CD4-positive, alpha-beta T cell treated with Interferon alpha-2 for 1 hour (primary cell): ENCODE data around the gene SMAGP.
"Not testable (repeated sequence)": the region's sequence is repeated elsewhere in the genome, so short reads cannot be mapped to it uniquely, and the experiment has no call there.

Experiments used
- DNase-seq, 2 donors: peaks; one replicate each; pipeline ENCODE4 v3.0.0-alpha.2; 2020 to 2022

Gene SMAGP

DNA sequence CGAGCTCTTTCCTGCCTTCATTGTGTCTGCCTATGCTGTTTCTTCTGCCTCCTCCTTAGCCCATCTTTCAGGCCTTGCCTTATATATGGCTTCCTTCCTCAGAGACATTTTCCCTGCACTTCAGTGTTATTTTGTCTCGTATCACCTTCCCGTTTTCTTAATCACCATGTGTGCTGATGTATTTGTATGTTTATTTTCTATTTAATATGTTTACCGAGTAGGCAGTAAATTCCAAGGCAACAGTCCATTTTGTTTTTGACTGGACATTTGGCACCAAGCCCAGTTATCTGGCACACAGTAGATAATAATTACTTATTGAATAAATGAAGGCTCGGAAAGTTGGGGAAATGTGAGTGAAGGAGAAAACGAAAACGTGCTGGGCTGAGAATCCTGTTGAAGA, 47.8 kb downstream of the SMAGP start:
- no peak for DNase-seq

DNA sequence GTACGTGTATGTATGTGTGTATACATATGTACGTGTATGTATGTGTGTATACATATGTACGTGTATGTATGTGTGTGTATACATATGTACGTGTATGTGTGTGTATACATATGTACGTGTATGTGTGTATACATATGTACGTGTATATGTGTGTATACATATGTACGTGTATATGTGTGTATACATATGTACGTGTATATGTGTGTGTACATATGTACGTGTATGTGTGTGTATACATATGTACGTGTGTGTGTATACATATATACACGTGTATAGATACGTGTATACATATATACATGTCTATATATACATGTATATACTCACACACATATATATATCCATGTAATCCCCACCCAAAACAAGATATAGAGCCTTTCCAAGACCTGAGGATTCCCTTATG, 50.4 kb downstream of the SMAGP start:
- DNase-seq: not testable (repeated sequence)

DNA sequence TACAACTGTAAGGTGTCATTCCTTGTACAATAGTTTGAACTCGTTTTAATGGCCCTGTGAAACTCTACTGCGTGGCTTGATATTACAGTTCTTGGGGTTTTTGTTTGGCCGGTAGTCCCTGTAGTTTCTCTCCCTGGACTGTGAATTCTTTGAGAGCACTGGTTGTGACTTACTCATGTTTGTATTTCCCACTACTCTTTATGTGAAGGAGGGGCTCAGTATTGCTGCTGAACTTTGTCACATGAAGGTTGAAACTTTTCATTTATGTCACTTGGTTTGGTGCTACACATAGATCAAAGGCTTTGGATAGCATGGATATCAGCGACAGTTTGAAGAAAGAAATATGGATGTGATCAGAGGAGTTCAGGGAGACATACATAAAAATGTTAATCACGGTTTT, 50.9 kb downstream of the SMAGP start:
- no peak for DNase-seq

DNA sequence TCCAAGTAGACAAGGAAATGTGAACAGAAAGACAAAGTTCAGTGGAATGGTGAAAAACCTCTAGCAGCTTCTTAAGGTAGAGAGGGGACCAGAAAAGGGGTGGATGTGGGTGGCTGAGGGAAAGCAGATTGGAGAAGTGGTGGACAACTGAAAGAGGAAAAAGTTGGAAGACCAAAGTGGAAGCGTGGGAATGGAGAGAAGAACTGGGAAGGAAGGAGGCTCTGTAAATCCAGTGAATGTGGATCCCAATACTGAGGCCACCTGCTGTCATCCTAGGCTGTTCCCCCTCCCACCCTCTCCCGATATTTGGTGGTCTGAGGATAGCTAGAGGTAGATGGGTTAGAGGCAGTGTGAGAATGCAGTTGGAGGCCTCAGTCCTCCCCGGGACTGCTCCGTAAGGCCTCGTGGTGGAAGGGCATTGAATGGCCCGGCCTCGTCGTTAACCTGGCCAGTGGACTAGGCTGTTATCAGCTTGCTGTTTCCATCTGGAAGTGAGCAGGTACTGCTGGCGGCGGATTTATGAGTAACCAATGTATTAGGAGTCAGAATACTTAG, 51.5 kb downstream of the SMAGP start:
- no peak for DNase-seq

DNA sequence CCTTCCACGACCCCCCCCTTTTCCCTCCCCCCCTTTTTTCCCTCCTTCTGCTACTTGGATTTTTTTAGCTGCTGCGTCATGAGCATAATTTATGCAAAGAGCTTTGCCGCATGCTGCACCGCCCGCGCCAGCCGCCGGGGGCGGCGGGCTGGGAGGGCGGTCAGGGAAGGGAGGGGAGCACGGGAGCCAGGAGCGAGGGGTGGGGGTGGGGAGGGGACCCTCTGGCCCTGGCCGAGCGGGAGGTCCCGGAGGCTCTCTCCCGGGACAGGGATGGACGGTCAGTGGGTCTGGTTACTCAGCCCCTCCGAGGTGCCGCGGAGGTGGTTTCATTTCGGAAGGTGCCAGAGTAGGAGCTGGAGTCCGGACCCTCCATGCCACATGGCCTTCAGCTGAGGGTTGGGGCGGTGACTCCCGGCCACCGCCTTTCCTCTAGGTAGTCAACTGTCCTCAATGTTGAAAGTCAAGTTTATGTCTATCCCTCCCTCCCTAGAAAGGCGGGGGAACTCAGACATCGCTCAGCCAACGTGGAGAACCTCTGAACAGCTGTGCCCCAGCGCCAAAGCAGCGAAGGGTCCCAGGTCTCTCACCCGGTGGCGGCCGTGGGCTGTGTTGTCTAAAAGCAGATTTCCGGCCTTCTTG, 52.1 kb downstream of the SMAGP start, which contains the start of gene POU6F1:
Gene POU6F1, minus strand, starts transcription at position 95 of the 639 bp plus-strand sequence. CDS start 11,226 bp downstream, outside the sequence.
- peak; percentile 78 to 84 for DNase-seq

DNA sequence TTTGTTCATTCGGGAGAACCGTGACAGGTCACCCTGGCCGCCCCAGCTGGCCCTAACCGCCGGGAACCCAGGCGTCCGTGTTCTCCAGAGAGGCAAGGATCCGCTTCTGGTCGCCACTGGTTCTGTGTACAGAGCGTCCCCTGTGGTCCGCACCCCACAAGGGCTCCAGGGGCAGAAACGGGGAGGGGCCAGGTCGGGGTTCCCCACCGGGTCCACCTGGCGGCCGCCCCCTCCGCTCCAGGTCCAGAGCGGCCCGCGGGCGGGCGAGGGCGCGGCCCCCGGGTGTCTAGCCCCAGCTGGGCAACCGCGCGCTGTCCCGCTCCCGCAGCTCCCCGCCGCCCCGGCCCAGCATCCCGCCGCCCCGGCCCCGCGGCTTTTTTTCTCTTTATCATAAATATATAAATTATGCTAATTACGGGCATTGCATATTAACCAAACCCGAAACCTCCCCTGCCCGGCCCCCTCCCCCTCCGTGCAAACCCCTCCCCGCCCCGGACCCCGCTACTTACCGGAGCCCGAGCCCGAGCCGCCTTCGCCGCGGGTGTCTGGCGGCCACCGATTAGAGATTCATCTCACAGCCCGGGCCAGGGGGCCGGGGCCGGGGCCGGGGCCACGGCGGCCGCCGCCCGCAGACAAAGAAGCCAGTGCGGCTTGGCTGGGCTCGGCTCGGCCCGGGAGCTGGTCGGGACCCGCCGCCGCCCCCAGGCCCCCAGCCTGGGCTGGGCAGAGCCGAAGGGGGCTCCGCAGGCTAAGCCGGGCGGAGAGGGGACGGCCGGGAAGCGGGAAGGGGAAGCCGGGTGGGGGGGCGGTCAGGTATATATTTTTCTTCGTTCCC, 52.9 kb downstream of the SMAGP start:
- DNase-seq: peak; percentile 60 to 72

DNA sequence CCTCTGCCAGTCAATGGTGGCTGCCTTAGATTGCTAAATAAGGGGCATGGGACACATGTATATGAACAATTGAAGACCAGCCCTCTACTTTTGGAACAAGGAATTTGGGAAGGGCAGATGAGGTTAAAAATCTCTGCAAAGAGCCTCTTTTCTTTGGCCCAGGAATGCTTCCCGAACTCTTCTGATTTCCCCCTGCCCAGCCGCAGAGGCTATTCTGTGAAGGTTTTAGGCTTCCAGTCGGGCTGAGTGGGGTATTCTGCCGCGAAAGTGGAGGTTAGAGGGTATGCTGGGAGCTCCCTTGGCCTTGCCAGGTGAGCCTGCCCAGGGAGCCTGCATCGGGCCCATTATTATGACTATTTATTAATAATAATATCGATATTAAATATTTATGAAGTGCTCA, 53.6 kb downstream of the SMAGP start:
- DNase-seq: no peak

DNA sequence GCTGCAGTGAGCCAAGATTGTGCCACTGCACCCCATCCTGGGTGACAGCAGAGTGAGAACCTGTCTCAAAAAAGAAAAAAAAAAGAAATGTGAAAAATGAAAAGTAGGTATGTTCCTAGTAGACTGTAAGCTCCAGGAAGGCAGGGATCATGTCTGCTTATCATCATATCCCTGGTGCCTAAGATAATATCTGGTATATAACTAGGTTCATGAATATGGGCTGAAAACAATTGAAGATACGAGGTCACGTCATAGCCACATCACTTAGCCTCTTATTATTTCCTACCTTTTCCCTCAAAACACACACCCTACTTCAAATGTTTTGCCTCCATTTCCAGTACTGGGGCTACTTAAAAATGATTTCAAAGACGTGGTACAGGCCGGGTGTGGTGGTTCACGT, 55.3 kb downstream of the SMAGP start:
- no peak for DNase-seq

DNA sequence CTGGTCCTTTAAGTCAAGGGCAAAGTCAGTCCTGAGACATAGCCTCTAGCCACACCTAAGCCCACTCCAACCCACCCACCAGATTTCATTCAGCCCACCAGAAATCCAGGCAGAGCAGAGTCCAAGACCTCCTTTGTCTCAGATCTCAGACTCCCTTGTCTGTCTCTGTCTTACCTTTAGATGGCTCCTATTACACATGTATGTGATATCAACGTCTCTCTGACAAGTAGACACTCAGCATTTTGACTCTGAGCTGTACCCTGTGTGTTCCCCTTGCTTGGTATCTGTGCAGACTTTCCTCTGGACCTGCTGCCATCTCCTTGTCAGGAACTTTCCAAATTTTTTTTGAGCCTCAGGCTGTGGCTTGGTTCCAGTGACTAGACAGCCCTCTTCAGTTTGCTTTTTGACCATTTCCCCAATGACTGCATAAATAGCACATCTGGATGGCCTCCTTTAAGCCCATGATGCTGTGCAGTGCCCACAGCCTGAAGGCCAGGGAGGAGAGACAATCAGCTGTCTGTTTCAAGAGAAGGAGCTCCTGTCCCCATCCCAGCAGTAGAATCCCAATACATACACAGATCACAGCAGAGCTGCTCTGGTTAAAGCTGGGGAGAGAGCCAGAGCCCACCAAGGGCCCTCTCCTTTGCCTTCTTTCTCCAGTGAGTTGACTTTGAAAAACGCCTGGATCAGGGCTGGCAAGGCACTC, 59.4 kb downstream of the SMAGP start:
- no peak for DNase-seq

DNA sequence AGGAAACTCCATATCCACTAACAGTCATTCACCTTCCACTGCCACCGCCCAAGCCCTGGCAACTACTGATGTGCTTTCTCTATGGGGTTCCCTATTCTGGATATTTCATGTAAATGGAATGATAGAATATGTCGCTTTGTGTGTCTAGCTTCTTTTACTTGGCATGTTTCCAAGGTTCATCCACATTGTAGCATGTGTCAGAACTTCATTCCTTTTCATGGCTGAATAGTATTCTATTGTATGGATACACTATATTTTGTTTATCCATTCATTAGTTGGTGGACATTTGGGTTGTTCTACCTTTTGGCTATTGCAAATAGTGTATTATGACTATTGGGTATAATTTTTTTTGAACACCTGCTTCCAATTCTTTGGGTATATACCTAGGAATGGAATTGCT, 61.0 kb downstream of the SMAGP start:
- no peak for DNase-seq

DNA sequence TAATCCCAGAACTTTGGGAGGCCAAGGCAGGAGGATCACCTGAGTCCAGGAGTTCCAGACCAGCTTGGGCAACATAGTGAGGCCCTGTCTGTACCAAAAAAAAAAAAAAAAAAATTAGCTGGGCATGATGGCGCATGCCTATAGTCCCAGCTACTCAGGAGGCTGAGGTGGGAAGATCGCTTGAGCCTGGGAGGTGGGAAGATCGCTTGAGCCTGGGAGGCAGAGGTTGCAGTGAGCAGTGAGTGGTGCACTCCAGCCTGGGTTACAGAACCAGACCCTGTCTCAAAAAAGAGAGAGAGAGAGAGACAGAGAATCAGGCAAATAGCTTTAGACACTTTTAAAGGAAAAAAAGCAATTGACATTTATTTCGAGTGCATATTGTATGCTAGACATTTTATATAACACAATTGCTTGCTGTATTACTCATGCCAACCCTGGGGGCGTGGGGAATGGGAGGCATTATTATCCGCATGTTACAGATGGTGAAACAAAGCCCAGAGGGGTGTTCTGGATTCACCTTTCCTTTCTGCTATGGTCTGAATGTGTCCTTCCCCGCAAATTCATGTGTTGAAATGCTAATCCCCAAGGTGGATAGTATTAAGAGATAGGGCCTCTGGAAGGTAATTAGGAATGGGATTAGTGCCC, 62.1 kb downstream of the SMAGP start:
- DNase-seq: no peak

DNA sequence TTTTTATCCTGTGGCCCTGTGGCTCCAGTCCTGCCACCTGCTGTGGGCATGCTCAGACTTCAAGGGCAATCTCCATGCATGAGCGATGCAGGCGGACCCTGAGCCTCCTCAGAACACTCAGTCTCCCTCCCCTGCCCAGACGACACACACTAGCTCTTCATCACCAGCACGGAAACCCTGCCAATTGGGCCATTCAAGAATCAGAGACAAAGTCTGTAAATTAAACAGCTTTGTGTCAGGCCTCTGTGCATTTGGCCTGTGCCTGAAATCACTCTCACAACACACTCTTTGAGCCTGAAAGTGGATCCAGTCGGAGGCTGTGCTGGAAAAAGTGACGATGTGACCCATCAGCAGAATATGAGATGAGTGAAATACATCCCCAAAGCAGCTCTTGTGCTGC, 64.9 kb downstream of the SMAGP start:
- no peak for DNase-seq

DNA sequence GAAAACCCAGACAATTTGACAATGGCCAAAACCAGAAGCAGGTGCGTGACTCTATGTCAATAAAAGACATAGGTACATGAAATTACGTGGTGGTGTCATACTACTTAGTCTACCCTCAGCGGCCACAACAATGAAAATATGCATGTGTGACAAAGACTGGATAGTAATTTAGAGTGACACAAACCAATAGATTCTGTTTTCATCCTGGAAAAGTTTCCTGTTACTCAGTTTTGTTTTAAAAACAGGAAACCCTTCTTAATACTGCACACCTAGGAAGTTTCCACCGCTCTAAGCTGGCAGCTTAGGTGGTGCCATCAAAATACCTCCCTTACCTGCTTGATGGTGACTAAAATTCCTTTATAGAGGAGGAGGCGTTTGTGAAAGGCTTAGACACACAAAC, 67.5 kb downstream of the SMAGP start:
- DNase-seq: no peak

DNA sequence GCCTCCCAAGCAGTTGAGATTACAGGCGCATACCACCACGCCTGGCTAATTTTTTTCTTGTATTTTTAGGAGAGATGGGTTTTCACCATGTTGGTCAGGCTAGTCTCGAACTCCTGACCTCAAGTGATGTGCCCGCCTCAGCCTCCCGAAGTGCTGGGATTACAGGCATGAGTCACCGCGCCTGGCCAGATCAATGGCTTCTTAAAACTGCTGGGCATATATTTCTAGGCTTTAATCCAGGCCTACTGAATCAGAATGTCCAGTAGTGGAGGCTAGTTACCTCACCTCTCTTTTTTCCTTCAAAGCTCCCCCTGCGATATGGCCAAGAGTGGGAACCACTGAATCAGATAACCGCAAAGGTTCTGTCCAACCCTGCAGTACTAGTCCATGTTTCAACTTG, 69.4 kb downstream of the SMAGP start:
- no peak for DNase-seq

DNA sequence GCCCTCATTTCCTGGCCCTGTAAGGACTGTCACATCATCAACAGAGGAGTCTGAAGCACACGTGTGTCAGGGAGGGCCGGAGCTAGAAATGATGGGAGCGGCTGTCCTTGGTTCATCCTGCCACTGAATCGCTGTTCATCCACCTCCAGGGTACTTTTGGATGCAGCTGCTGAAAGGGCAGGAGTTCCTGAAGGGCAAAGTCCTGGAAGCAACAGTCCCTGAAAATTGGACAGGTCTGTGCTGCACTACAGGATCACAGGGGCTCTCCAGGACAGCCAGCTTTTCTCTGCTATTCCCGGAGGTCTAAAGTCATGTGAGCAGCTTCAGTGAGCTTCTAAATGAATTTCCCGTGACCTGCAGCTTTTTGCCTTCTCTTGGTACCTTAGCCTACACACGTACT, 70.1 kb downstream of the SMAGP start:
- no peak for DNase-seq

DNA sequence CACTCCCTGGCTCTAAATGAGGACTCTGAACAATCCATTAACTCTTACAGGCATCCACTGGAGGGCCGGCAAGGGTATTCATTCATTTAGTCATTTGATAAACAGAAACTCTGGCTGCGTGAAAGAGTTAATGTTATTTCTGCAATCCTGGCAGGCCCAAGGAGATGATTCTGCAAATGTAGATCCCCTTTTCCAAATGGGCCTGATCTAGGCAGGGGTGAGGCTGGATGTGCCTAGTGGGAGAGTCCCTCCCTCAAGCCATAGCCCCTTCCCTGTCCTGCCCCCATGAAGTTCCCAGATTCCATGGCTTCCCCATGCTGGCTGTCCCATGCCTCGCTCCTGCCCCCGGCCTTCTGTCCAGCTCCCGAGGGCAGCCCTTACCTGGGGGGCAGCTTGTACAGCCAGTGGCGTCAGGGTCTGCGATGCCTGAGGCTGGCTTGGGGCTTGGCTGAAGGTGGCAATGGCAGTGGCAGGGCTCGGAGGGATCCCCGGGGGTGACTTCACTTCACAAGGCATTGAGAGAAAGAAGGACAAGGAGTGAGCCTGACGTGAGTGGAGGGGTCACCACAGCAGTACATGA, 70.8 kb downstream of the SMAGP start:
- no peak for DNase-seq

DNA sequence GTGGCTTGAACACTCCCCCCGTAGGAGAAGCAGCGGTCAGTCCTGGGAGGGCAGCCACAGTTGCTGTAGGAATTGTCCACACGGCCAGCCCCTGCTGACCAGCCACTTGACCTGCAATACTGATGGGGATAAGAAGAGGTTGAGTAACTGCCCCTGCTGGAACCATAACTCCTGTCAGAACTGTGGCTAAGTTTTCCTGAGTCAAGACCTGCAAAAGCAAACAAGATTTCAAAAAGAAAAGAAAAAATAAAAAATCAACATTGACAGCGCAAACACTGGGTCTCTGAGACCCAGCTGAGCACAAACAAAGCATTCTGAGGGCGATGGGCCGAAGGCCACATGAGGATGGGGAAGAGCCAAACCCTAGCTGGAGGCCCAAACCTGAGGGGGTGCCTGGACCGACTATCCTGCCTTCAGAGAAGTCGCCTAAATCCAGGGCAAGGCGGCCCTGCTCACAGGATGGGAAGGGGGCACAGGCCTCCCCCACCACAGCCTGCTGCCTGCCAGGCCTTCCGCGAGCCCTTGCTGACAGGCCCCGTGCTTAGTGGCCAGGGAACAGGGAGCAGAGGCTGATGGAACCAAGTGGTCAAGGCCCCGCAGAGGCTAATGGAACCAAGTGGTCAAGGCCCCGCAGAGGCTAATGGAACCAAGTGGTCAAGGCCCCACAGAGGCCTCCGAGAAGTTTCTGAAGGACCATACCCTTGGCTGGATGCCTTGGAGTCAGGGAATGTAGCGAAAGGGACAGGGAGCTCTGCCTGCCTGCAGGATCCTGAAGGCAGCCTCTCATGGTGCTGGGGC, 71.4 kb downstream of the SMAGP start:
- no peak for DNase-seq

DNA sequence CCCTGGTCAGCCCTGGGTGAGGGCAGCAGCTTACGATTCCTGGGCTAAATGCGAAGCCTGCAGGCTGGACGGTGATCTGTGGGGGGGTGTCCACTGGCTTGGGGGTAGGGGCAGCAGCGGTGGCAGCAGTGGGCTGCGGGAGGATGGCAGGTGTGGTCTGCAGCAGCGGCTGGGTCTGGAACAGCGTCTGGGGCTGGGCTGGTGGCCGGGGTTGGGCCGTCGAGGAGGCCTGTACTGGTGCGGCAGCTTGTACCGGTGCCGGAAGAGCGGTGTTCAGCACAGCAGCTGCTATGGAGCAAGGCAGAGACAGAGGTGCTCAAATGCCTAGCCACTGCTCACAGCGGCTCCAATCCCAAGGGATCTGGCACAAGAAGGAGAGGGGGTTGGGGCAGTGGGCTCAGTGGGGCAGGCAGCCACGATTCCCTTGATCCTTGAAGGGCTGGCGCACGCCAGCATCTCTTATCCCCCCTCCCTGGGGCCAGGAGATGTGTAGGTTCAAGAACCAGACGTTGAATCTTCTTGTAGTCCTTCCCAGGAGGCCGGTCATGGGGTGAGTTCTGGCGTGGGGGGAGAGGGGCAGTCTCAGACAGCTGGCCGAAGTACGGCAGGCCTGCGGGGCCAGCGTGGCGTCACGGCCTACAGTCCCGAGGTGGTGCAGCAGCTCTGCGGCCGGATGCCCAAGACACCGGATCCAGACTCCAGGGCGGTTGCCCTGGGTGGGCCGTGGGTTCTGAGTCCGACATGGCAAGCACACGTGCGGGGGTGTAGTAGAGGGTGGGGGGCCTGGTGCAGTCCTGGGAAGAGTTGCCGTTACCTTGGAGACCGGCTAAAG, 72.3 kb downstream of the SMAGP start:
- DNase-seq: no peak

DNA sequence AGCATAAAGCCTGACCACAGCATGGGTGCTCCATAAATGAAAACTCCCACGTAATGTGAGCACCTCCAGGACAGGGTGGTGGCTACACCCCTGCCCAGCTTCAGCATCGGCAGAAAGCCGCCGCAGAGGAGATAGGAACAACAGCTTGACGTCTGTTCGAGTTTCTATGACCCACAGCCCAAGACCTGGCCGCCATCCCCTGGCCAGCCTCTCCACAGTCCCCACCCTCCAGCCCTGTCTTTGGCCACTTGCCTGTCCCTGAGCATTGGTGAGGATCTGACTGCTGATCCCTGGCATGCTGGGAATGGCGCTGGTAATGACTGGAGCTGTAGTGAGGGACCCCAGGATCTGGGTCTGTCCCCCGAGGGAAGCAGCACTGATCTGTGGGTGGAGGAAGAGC, 73.7 kb downstream of the SMAGP start:
- no peak for DNase-seq

DNA sequence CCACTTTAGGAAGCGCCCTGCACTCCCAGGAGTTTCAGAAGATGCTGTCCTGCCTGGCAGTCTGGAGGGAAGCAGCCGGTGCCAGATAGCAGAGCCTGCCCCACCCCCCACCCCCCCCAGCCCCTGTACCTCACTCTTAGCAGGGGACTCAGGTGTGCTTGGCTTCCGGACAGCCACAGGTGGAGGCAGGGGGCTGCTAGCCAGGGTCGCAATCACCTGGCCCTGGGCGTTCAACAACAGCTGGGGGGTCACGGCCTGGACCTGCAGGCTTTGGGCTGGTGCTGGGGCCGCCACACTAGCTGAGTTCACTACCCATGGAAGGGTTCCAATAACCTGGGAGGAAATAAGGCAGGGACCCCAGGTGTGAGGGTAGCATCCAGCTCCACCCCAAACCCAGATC, 74.4 kb downstream of the SMAGP start:
- DNase-seq: no peak
